ENCODE data around the gene SMYD3. TPM values are rescaled to one million over a fixed set of nuclear protein-coding genes. Genes with fewer than 3 reads are reported as not detected.

Gene SMYD3
- total RNA-seq, 1 experiment from 2014 or later: 35.1 TPM

DNA sequence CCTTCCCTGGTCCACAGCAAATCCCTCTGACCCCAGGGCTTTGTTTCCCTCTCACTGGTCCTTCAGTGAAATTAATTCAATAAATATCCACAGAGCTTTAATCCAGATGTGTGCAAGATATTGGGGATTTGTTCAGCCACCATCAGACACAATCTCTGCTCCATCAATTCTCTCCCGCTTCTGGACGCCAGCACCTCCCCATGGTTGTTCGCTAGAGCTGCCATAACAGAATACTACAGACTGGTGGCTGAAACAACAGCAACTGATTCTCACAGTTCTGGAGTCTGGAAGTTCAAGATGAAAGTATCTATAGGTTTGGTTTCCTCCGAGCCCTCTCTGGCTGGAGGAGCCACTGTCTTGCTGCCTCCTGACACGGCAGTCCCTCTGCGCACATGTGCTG lies 303.9 kb downstream of the SMYD3 start:
- Mint-ChIP-seq H3K4me1 (ENCODE audit: low read depth, unreplicated experiment) (no peaks in the 10 kb centered on the region), H3K9me3 (ENCODE audit: low read depth, unreplicated experiment) (no peaks in the 10 kb centered on the region)
- CTCF ChIA-PET: no interaction called here

DNA sequence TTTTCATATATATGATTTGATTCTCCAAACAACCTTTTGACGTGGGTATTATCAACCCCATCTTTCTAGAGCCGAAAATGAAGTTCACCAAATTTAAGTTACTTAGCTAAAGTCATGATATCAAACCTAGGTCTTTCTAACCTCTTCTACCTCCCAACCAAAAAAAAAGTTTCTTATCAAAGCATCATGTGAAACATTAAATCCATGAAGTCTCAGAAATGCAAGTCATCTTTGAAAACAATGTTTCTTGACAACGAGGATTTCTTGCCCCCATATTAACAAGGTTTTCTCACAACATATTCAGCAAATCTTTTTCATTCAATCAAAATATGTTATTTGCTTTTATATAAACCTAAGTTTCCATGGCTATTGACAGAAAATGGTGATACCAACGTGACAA lies 306.3 kb downstream of the SMYD3 start:
- TF ChIP-seq, protein P1, sequence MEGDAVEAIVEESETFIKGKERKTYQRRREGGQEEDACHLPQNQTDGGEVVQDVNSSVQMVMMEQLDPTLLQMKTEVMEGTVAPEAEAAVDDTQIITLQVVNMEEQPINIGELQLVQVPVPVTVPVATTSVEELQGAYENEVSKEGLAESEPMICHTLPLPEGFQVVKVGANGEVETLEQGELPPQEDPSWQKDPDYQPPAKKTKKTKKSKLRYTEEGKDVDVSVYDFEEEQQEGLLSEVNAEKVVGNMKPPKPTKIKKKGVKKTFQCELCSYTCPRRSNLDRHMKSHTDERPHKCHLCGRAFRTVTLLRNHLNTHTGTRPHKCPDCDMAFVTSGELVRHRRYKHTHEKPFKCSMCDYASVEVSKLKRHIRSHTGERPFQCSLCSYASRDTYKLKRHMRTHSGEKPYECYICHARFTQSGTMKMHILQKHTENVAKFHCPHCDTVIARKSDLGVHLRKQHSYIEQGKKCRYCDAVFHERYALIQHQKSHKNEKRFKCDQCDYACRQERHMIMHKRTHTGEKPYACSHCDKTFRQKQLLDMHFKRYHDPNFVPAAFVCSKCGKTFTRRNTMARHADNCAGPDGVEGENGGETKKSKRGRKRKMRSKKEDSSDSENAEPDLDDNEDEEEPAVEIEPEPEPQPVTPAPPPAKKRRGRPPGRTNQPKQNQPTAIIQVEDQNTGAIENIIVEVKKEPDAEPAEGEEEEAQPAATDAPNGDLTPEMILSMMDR (IDR thresholded peaks at IDR 0.05; ENCODE audit: unreplicated experiment): no peak
- BruUV-seq (replicated peaks): no TSS peak
- CTCF ChIA-PET: no interaction called here
- Mint-ChIP-seq H3K4me1 (ENCODE audit: low read depth, unreplicated experiment) (no peaks in the 10 kb centered on the region), H3K4me3 (ENCODE audit: low read depth, unreplicated experiment) (no peak overlapping the region), H3K9me3 (ENCODE audit: low read depth, unreplicated experiment) (no peaks in the 10 kb centered on the region), H3K27ac (ENCODE audit: unreplicated experiment) (no peak overlapping the region), H3K27me3 (ENCODE audit: unreplicated experiment) (no peaks in the 10 kb centered on the region), H3K36me3 (ENCODE audit: insufficient read depth, unreplicated experiment) (no peaks in the 10 kb centered on the region)
- intact Hi-C loops (cut with micrococcal nuclease; ENCODE audit: unreplicated experiment): no loop called here
- no peak for DNase-seq

More for the DNA sequence above, 303.9 kb downstream of the SMYD3 start:
- no peaks in the 10 kb centered on the region for H3K36me3 Mint-ChIP-seq (ENCODE audit: insufficient read depth, unreplicated experiment)
- H3K27me3 Mint-ChIP-seq (ENCODE audit: unreplicated experiment): no peaks in the 10 kb centered on the region
- H3K27ac Mint-ChIP-seq (ENCODE audit: unreplicated experiment): no peak overlapping the region
- no peak for DNase-seq
- TF ChIP-seq, protein P1 (IDR thresholded peaks at IDR 0.05; ENCODE audit: unreplicated experiment): no peak
- H3K4me3 Mint-ChIP-seq (ENCODE audit: low read depth, unreplicated experiment): no peak overlapping the region
- no TSS peak for BruUV-seq (replicated peaks)
- intact Hi-C loops (cut with micrococcal nuclease; ENCODE audit: unreplicated experiment): no loop called here

DNA sequence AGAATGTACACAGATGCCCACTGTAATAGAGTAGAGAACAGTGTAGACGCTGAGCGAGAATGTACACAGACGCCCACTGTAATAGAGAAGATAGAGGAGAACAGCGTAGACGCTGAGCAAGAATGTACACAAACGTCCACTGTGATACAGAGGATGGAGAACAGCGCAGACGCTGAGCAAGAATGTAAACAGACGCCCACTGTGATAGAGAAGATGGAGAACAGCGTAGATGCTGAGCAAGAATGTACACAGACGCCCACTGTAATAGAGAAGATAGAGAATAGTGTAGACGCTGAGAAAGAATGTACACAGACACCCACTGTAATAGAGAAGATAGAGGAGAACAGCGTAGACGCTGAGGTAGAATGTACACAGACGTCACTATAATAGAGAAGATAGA lies 306.9 kb downstream of the SMYD3 start:
- Mint-ChIP-seq H3K4me3 (ENCODE audit: low read depth, unreplicated experiment) (no peak overlapping the region), H3K27ac (ENCODE audit: unreplicated experiment) (no peak overlapping the region), H3K9me3 (ENCODE audit: low read depth, unreplicated experiment) (no peaks in the 10 kb centered on the region), H3K27me3 (ENCODE audit: unreplicated experiment) (no peaks in the 10 kb centered on the region), H3K36me3 (ENCODE audit: insufficient read depth, unreplicated experiment) (no peaks in the 10 kb centered on the region), H3K4me1 (ENCODE audit: low read depth, unreplicated experiment) (no peaks in the 10 kb centered on the region)
- CTCF ChIA-PET: no interaction called here
- no peak for DNase-seq
- BruUV-seq (replicated peaks): no TSS peak
- TF ChIP-seq, protein P1 (IDR thresholded peaks at IDR 0.05; ENCODE audit: unreplicated experiment): no peak
- intact Hi-C loops (cut with micrococcal nuclease; ENCODE audit: unreplicated experiment): no loop called here

DNA sequence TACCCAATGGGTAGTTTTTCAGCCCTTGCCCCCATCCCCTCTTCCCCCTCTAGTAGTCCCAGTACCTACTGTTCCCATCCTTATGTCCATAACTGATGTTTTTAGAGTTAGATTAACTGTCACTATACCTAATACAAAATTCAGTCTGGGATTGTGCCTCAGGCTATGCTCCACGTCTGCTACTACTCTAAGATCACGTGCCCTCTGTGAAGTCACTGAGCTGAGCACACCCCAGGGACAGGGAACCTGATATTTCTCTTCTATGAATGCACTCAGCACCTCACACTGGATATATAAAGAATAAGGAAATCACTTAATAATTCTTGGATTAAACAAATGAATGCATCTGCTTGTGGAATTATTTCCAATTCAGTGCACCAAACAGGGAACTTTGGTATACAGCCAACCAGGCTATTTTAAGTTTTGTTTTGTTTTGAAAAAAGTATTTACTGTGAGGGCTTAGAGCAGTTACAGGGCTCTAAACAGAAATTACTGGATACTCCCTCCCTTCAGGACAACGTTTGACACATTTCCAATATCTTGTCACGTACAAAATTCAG lies 307.9 kb downstream of the SMYD3 start:
- BruUV-seq (replicated peaks): no TSS peak
- H3K36me3 Mint-ChIP-seq (ENCODE audit: insufficient read depth, unreplicated experiment): no peaks in the 10 kb centered on the region
- intact Hi-C loops (cut with micrococcal nuclease; ENCODE audit: unreplicated experiment): no loop called here

More for the DNA sequence above, 307.9 kb downstream of the SMYD3 start:
- H3K4me3 Mint-ChIP-seq (ENCODE audit: low read depth, unreplicated experiment): no peak overlapping the region
- no peaks in the 10 kb centered on the region for H3K9me3 Mint-ChIP-seq (ENCODE audit: low read depth, unreplicated experiment)
- CTCF ChIA-PET: no interaction called here
- TF ChIP-seq, protein P1 (IDR thresholded peaks at IDR 0.05; ENCODE audit: unreplicated experiment): no peak
- no peak overlapping the region for H3K27ac Mint-ChIP-seq (ENCODE audit: unreplicated experiment)
- DNase-seq: no peak
- no peaks in the 10 kb centered on the region for H3K27me3 Mint-ChIP-seq (ENCODE audit: unreplicated experiment)
- no peaks in the 10 kb centered on the region for H3K4me1 Mint-ChIP-seq (ENCODE audit: low read depth, unreplicated experiment)
